ENCODE measurements around the gene CFAP54.
"Not testable (repeated sequence)": the region's sequence is repeated elsewhere in the genome, so short reads cannot be mapped to it uniquely, and the experiment has no call there.

The CFAP54 gene

DNA sequence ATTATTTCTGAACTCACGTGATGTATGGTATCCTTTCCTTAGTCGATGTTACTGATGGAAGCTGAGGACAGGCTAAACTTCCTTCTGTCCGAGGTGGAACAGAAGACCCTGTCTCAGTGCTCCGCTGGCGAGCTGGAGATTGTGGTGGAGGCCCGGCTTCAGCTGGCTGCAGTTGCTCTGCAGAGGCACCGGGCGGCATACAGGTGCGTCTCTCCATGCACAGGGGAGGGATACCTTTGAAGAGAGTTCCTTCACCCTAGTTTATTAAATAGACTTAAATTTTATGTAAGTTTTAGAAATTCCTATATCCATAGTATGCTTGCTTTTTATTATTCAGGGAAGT lies 231.0 kb downstream of the CFAP54 start:
- DNase-seq (ENCODE audit: extremely low read depth in 1 of 2, low read depth in 1 of 2) = no peak

DNA sequence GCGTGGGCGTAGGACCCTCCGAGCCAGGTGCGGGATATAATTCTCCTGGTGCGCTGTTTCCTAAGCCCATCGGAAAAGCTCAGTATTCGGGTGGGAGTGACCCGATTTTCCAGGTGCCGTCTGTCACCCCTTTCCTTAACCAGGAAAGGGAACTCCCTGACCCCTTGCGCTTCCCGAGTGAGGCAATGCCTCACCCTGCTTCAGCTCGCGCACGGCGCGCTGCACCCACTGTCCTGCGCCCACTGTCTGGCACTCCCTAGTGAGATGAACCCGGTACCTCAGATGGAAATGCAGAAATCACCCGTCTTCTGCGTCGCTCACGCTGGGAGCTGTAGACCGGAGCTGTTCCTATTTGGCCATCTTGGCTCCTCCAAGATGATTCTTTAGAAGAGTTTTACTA lies 240.1 kb downstream of the CFAP54 start:
- DNase-seq (ENCODE audit: extremely low read depth in 1 of 2, low read depth in 1 of 2) = not testable (repeated sequence)

DNA sequence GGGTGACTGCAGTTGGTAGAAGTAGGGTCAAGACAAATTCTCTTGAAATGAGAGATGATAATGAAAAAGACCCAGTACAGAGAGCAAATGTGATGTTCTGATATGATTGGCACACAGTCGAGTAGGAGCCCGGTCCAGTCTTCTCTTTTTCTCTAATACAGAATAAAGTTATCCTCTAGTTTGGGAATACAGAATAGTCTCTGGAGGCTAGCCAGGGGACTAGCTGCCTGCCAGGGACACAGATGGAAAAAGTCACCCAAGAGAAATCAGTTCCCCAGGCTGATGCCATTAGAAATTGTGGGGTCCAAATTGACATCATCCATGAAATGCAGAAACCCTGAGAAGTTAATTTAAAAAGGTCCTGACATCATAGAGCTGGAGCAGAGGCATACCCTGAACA lies 240.5 kb downstream of the CFAP54 start:
- no peak for DNase-seq (ENCODE audit: extremely low read depth in 1 of 2, low read depth in 1 of 2)

DNA sequence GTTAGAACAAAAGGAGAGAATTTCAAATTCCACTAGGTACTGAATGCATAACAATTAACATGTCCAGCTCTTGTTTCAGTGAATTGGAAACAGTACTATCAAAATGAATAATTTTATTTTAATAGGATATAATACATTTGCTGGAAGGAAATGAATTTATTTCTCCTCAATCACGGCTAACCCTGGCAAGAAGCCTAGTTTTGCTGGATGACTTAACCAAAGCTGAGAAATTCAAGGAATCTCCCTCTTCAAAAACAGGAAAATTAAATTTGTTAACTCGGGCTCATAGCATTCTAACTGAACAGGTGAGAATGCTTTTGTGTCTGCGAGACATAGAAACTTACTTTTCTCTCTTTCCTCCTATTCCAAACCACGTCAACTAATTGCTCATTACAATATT lies 254.2 kb downstream of the CFAP54 start:
- DNase-seq (ENCODE audit: extremely low read depth in 1 of 2, low read depth in 1 of 2) = no peak

DNA sequence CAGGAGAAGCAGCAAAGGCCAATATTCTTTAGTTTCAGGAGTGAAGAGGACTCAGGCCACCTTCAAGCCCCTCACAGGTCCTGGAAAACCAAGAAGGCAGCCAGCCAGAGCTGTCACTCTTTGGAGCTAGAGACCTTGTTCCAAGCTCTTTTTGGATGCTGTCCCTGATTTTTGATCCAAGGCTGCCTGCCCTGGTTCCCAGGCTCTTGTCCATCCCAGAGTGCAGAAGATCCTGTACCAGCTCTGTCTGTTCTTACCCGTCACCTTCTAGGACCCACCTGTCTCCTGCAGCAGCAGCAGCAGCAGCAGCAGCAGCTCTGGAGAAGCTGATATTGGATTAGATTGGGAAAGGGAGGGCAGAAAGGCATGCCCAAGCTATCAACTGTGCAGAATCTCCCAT lies 260.6 kb downstream of the CFAP54 start:
- DNase-seq (ENCODE audit: extremely low read depth in 1 of 2, low read depth in 1 of 2) = no peak

DNA sequence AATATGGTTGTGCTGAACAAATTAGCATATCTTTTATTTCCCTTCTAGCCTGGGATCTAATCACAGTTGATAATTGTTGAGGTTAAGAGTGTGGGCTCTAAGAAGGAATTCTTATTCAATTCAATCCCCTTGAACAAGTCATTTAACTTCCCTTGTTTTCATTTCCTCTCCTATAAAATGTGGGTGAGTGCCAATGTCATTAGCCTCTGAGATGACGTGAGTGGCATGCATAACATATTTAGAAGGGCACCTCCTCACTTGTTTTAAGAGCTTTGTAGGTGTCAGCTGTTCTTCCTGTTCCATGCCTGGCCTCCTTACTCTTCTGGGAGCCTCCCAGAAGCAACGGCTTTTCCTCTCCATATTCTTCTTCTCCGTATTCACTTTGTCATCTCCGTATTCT lies 262.2 kb downstream of the CFAP54 start:
- DNase-seq (ENCODE audit: extremely low read depth in 1 of 2, low read depth in 1 of 2) = no peak

DNA sequence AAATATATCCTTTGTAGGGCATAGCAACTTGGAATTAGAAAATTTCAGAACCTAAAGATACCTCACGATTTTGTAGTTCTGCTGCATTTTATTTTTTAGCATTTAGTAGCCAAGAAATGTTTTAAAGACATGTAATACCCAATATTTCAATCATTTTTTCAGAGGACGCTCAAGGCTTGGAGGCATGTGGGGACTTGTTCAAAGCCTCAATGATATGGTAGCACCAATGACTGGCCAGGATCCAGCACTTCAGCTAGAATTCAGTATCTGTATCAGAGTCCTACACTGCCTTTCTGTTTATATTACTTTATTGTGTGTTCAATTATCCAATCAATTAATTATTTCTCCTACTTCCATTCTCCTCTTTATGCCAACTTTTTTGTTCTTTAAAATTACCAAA lies 262.8 kb downstream of the CFAP54 start:
- DNase-seq (ENCODE audit: extremely low read depth in 1 of 2, low read depth in 1 of 2) = no peak

DNA sequence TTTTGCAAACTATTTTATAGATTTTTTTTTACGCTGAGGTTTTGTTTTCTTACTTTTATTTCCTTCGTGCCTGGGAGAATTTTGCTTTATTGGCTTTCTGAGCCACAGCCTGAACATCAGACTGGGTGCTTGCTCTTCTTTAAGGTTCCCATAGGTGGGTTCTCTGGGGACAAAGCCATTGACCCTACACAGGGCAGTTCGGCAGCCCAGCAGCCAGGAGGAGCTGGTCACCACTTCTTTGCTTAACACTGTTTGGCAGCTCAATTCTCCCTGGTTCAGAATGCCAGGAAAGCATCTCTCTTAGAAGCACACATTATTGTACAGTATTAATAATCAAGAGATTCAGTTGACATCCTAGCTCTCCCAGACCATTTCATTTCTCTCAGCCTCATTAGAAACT lies 276.9 kb downstream of the CFAP54 start:
- no peak for DNase-seq (ENCODE audit: extremely low read depth in 1 of 2, low read depth in 1 of 2)

DNA sequence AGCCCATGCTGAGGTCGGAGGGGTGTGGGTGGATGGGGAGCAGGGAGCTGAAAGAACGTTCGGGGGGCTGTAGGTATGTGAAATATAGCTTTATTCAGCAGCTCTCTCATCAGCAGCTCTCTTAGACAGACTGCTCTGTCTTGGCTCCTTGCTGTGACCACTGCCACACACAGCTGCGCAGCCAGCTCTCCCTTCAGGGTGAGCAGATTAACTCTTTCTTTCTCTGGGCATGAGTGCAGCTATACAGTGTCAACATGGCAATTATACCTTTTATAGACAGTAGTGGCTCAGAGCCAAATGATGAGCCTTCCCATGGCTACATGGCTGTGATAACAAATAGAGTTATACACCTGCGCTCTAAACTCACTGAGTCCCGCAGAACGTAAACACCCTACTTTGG lies 280.0 kb downstream of the CFAP54 start:
- no peak for DNase-seq (ENCODE audit: extremely low read depth in 1 of 2, low read depth in 1 of 2)

DNA sequence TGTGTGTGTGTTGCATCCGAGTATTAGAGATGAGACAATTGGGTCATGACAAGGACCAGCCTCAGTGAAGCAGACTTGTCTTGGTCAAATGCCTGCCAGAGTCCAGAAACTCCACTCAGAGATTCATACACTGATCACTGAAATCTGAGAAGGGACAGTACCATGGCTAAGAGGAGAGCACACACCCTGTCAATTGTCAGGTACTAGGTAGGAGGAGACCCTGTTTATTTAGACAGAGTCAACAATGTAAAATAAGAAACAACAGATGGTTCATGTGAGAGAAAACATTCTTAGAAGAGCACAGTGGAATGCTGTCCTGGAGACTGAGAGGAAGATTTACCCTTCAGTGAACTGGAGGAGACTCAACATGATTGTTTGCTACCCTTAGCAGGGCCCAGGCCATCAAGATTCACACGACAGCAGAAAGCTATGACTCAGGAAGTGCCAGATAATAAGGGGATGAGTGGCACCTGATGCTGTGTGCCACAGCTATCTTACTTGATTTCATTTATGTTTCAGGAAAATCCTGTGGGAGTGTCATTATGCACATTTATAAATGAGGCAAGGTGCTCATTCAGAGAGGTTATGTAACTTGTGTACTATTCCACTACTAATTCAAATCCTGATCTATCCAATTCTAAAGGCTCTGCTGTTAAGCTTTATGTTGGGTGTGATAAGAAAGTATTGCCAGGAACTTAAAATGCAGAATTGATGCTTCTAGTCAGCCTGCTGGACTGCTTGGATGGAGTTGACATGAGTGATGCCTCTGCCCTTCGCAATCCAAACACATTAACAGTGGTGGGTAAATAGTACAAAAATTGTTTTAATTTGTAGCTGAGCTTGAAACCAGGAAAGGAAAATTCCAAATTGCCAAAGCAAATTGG lies 281.1 kb downstream of the CFAP54 start:
- DNase-seq (ENCODE audit: extremely low read depth in 1 of 2, low read depth in 1 of 2) = no peak

DNA sequence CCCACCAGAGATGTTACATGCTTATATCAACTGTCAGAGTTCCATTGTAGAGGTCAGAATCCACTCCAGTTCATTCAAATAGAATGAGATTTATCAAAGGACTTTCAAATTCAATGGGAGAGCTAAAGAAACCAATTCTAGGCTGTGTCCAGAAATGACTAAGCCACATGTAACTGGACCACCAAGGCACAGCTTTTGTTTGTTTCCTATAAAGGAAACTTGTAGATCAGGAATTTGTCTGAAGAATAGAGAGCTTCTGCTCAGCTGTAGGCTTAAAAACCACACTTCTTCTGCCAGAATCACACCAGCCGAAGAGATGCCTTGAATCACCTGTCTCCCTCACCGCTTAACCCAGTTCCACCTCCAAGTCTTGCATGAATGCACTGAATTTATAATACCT lies 283.7 kb downstream of the CFAP54 start:
- DNase-seq (ENCODE audit: extremely low read depth in 1 of 2, low read depth in 1 of 2) = no peak

DNA sequence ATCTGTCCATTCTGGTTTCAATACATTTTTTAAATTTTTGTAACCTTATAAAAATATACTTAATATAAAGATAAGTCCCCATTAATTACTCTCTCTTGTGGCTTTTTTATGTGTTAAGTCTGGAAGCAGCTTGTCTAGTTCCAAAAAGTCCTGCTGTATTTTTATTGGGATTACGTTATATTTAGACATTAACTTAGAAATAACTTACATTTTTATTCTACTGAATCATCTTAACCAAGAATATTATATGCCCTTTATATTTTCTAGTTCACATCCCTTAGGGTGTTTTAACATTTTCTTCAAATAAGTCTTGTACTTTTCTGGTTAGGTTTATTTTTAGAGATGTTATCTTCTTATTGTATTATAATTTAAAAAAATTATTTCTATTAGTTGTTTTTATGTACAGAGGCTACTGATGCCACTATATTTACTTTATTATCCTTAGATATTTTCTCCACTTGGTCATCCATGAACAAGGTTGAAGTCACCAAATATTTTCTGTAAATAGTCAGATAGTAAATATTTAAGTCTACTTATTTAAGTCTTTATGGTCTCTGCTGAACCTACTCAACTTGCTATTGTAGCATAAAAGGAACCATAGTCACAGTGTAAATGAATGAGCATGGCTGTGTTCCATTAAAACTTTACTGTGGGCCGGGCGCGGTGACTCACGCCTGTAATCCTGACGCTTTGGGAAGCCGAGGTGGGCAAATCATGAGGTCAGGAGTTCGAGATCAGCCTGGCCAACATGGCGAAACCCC lies 285.3 kb downstream of the CFAP54 start:
- DNase-seq (ENCODE audit: extremely low read depth in 1 of 2, low read depth in 1 of 2) = no peak

DNA sequence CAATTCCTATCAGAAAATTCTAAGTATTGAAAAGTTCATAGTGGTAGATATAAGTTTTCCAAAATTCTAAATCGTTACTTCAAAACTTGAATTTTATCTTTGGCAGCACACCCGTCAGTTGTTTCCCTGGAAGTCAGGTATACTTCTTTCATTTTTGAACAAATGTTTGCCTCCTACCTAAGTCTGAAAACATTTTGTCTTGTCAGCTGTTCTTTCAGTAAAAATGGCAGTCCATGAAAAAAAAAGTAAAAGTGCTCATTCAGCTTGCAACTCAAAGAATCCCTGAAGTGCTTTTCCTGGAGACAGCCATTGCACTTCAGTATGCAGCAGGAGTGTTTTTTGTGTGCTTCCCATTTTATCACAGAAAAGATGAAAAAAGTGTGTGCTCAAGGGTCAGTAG lies 287.5 kb downstream of the CFAP54 start:
- no peak for DNase-seq (ENCODE audit: extremely low read depth in 1 of 2, low read depth in 1 of 2)

DNA sequence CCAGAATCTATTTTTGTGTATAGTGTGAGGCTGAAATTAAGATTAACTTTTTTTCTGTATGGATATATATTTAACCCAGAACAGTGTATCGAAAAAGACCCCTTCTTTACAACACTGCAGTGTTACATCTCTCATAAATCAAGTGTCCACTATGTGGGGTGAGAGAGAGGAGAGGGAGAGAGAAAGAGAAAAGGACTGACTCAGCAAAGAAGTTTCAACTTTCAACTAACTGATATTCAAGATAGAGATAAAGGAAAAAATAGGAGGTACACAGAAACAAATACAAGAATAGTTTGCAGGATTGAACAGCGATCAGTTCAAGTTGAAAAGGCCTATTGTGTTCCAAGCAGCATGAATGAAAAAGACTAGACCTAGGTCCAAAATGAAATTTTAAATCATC lies 291.0 kb downstream of the CFAP54 start:
- no peak for DNase-seq (ENCODE audit: extremely low read depth in 1 of 2, low read depth in 1 of 2)

DNA sequence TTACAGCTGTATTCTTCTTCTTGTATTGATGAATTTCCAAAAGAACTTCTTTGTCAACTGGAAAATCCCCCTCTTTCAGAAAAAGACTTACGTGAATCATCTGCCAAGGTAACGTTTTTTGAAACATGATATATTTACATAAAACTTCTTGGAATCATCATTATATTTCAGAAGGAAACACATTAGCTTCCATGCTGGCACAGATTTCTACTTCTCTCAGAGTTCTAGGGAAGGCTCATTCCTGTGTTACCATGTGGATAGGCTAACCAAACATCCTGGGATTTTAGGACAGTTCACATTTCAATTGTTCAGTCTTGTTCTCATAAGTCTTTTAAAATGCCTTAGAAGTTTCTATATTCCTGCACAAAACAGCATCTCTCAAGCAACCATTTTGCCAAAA lies 297.4 kb downstream of the CFAP54 start:
- no peak for DNase-seq (ENCODE audit: extremely low read depth in 1 of 2, low read depth in 1 of 2)

DNA sequence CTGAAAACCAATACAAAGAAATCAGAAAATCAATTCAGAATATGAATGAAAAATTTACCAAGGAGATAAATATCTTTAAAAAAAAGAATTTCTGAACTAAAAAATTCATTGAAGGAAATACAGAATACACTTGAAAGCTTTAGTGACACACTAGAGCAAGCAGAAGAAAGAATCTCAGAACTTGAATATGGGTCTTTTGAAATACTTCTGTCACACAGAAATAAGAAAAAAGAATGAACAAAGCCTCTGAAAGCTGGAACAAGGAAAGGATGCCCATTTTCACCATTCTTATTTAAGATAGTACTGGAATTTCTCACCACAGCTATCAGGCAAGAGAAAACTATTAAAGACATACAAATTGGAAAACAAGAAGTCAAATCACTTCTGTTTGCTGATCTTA lies 314.6 kb downstream of the CFAP54 start:
- no peak for DNase-seq (ENCODE audit: extremely low read depth in 1 of 2, low read depth in 1 of 2)

DNA sequence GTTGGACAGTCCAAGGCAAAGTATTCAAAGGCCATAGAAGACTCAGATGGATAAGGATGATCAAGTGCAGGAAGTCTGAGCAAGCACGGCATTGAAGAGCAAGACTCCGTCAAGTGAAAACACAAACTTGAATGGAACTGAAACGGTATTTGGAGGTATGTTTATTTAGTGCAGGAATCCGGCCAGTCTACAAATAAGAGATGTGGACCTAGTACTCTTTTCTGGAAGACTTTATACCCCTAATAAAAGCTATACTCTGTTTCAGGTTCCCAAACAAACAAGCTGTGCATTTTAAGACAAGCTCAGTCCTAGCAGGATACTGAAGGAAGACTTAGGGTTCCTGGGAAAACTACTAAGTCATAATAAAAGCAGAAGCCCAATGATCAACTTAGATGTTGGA lies 316.9 kb downstream of the CFAP54 start:
- no peak for DNase-seq (ENCODE audit: extremely low read depth in 1 of 2, low read depth in 1 of 2)

DNA sequence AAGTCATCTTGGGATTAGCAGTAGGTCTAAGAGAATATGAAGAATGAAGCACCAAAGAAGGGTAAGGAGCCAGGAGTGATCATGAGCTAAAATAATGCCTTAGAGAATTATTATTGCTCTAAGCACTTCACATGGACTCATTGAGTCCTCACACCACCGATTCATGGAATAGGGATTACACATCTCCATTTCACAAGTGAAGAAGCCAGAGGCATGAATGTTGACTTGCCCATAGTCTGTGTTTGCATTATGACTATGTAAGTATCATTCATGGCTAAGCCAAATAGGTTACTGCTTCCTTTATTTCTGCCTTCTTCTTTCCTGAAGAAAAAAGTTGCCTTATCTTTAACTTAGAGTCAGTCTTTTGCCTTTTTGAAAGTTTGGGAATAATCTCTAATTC lies 318.4 kb downstream of the CFAP54 start:
- DNase-seq (ENCODE audit: extremely low read depth in 1 of 2, low read depth in 1 of 2) = no peak

DNA sequence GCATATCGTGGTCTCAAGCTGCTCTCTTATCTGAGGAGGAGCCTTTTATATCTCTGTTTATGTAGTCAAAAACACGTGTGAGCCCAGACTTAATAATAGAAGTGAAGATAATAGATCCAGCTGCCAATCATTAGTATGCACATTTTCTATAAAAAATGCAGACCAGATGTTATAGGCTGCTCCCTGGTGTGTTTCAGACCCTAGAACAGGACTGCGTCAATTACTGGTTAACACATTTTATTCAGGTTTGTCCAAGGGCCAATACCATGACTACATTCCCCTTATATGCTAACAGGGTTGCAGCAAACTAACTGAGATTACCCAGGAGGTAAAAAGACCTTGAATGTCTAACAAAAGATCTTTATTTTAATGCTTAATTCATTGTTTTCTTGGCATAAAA lies 319.2 kb downstream of the CFAP54 start:
- no peak for DNase-seq (ENCODE audit: extremely low read depth in 1 of 2, low read depth in 1 of 2)

DNA sequence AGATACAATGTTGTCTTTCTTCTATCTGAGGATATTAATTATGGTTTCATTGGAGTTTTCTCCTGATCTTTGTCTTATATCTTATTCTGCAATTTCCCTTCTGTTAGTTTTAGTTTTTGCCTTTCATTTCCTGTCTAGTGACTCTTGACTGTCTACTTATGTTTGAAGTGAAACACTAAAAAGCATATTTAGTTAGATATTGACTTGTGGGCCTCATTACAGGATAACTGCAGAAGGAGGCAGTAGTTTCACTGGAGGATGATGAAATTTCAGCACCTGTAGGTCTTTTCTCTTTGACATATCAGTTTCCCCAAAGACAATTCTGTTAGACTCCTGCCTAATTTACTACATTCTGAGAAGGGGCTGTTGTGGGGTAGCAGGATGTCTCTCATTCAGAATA lies 320.1 kb downstream of the CFAP54 start:
- DNase-seq (ENCODE audit: extremely low read depth in 1 of 2, low read depth in 1 of 2) = no peak

DNA sequence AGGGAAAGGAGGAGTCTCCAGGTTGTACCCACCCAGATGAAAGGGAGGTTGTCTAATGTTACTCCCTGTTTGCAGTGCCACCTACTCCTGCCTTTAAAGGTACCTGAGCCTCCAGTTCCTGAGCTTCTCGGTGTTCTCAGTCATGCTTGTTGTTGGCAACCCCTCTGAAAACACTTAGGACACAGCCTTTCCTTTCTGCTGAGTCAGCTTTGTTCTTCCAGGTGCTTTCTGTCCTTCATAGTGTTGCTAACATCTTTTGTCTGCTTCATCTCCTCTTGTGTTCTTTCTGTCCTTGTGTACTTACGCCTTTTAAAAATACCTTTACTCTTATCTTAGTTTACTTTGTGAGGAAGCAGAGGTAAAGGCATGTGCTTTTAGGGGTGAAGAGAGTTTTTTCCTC lies 320.7 kb downstream of the CFAP54 start:
- DNase-seq (ENCODE audit: extremely low read depth in 1 of 2, low read depth in 1 of 2) = no peak

DNA sequence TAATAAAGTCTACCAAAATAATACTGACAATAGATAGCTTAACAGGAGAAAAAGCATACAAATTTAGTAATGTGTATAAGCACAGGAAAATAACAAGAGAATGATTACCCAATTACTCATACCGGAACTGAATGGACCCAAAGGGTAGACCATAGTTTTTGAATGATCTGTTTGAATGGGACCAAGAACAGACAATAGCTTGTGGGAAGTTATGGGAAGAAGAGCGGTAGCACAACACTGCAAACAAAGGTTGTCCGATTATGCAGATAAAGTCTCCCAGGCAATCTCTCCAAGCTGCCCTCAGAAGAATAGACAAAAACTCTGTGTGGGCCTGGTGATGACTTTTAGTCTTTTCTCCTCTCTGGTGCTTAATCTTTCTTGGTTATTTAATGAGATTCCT lies 321.1 kb downstream of the CFAP54 start:
- DNase-seq (ENCODE audit: extremely low read depth in 1 of 2, low read depth in 1 of 2) = no peak
